ENCODE data around the gene CLCN1.

DNA sequence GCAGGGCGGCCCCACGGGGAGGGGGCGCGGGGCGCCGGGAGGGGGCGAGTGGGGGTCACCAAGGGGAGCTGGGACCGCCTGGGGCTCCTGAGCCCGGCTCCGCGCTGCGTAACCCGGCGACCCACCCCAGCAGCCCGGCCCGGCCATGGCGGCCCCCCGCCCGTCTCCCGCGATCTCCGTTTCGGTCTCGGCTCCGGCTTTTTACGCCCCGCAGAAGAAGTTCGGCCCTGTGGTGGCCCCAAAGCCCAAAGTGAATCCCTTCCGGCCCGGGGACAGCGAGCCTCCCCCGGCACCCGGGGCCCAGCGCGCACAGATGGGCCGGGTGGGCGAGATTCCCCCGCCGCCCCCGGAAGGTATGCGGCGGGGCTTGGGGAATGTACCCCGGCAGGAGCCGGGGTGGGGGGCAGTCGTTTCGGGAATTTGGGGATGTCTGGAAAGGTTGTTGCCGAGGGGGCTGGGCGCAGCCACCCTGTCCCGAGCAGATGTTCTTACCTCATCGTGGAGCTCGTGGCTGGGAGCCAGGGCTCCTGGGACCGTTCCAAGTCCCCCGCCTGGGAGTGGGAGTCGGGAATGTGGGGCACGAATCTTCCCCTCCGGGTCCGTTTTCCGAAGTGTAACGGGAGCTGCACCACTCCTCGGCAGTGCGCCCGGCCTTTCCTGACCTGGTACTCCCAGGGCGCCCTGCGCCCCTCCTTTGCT lies 65.7 kb downstream of the CLCN1 start:
- TF ChIP-seq, protein P1, sequence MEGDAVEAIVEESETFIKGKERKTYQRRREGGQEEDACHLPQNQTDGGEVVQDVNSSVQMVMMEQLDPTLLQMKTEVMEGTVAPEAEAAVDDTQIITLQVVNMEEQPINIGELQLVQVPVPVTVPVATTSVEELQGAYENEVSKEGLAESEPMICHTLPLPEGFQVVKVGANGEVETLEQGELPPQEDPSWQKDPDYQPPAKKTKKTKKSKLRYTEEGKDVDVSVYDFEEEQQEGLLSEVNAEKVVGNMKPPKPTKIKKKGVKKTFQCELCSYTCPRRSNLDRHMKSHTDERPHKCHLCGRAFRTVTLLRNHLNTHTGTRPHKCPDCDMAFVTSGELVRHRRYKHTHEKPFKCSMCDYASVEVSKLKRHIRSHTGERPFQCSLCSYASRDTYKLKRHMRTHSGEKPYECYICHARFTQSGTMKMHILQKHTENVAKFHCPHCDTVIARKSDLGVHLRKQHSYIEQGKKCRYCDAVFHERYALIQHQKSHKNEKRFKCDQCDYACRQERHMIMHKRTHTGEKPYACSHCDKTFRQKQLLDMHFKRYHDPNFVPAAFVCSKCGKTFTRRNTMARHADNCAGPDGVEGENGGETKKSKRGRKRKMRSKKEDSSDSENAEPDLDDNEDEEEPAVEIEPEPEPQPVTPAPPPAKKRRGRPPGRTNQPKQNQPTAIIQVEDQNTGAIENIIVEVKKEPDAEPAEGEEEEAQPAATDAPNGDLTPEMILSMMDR (conservative IDR thresholded peaks at IDR 0.05; ENCODE audit: low read length), result no peak
- TF ChIP-seq EZH2phosphoT487 (IDR thresholded peaks at IDR 0.05; ENCODE audit: borderline replicate concordance, low read depth, low read length), result no peak

Data from OCI-LY7 (cell line).